ENCODE results near the gene PTBP1.
"Not testable (repeated sequence)": the region's sequence is repeated elsewhere in the genome, so short reads cannot be mapped to it uniquely, and the experiment has no call there.

PTBP1 gene

DNA sequence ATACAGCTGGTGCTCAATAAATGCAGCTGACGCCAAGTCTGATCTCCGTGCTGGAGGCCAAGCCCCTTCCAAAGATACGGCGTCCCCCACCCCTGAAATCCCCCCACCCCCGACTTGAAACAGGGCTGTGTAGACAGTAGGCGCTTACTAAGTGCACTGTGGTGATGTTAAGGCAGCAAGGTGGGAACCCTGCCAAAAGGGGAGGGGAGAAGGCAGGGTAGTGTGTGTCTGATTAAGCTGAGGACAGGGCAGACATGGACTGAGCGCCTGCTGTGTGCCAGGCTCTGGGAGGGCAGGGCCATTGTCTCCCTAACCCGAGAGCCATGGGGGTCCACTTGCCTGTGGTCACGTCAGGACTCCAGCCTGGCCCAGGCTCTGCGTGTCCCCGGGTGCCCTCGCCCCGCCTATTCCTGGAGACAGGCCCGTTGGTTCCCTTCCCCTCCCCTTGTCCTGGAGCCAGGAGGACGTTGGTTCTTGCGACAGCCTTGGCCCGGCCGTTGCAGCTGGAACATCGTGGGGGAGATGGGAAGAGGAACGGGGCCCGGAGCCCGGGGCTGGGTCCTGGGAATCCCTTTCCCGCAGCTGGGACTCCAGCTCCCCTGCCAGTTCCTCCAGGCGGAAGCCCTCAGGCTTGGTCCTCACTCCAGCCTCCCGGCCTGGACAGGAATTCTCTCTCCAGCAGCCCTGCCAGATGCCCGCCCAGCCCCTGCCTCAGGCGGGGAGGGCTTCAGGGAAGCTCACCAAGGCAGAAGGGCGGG lies 53.1 kb downstream of the PTBP1 start:
- no peak for DNase-seq (ENCODE audit: low read depth)
- TF ChIP-seq, protein P1, sequence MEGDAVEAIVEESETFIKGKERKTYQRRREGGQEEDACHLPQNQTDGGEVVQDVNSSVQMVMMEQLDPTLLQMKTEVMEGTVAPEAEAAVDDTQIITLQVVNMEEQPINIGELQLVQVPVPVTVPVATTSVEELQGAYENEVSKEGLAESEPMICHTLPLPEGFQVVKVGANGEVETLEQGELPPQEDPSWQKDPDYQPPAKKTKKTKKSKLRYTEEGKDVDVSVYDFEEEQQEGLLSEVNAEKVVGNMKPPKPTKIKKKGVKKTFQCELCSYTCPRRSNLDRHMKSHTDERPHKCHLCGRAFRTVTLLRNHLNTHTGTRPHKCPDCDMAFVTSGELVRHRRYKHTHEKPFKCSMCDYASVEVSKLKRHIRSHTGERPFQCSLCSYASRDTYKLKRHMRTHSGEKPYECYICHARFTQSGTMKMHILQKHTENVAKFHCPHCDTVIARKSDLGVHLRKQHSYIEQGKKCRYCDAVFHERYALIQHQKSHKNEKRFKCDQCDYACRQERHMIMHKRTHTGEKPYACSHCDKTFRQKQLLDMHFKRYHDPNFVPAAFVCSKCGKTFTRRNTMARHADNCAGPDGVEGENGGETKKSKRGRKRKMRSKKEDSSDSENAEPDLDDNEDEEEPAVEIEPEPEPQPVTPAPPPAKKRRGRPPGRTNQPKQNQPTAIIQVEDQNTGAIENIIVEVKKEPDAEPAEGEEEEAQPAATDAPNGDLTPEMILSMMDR (conservative IDR thresholded peaks at IDR 0.05; ENCODE audit: low read depth, low read length) = no peak
- H3K4me3 ChIP-seq (ENCODE audit: low read length) = no peak overlapping the region

DNA sequence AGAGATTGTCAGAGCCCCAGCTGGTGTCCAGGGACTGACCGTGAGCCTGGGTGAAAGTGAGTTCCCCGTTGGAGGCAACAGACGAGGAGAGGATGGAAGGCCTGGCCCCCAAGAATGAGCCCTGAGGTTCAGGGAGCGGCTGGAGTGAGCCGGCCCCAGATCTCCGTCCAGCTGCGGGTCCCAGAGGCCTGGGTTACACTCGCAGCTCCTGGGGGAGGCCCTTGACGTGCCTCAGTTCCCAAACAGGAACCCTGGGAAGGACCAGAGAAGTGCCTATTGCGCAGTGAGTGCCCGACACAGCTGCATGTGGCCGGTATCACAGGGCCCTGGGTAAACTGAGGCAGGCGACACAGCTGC lies 53.7 kb downstream of the PTBP1 start:
- H3K4me3 ChIP-seq (ENCODE audit: low read length) = no peak overlapping the region
- TF ChIP-seq, protein P1 (conservative IDR thresholded peaks at IDR 0.05; ENCODE audit: low read depth, low read length) = no peak
- DNase-seq (ENCODE audit: low read depth) = no peak

DNA sequence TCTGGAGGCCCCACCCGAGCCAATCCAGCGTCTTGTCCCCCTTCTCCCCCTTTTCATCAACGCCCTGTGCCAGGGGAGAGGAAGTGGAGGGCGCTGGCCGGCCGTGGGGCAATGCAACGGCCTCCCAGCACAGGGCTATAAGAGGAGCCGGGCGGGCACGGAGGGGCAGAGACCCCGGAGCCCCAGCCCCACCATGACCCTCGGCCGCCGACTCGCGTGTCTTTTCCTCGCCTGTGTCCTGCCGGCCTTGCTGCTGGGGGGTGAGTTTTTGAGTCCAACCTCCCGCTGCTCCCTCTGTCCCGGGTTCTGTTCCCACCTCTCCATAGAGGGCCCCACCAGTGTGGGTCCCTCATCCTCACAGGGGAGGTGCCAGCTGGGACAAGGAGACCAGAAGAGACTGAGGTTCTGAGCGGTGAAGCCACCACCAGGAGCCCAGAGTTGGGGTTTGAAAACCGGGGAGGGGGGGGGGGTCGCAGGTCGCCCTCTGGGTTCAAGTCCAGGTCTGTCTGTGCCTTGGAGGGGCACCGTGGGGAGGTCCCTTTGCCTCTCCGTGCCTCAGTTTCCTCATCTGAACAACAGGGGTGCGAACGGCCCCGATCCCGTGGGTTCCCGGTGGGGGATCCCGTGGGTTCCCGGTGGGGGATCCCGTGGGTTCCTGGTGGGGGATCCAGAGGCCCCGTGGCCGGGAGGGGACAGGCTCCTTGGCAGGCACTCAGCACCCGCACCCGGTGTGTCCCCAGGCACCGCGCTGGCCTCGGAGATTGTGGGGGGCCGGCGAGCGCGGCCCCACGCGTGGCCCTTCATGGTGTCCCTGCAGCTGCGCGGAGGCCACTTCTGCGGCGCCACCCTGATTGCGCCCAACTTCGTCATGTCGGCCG lies 55.1 kb downstream of the PTBP1 start, which contains the start of gene ELANE:
ELANE (plus strand) TSS at position 168 of the 878 bp plus-strand sequence; CDS start at position 194, 26 bp downstream.
- no peak within 1 kb of the TSS for H3K4me3 ChIP-seq (ENCODE audit: low read length)
- DNase-seq (ENCODE audit: low read depth) = no peak
- TF ChIP-seq, protein P1 (conservative IDR thresholded peaks at IDR 0.05; ENCODE audit: low read depth, low read length) = no peak

DNA sequence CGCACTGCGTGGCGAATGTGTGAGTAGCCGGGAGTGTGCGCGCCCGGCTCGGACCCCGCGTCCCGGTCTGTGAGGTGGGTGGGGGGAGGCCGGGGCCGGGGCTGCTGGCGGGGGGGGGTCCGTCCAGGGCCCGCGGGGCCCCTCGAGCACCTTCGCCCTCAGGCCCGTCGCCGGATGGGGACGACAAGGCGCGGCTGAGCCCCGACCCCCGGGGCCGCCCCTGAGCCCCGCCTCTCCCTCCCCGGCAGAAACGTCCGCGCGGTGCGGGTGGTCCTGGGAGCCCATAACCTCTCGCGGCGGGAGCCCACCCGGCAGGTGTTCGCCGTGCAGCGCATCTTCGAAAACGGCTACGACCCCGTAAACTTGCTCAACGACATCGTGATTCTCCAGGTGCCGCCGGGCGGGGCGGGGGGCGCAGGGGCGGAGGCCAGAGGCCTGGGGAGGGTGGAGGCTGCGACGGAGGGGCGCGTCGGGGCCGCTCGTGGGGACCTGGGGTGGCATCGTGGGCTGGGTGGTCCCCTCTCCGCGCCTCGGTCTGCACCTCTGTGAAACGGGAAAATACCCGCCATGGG lies 55.8 kb downstream of the PTBP1 start:
- H3K4me3 ChIP-seq (ENCODE audit: low read length) = no peak overlapping the region
- DNase-seq (ENCODE audit: low read depth) = no peak
- TF ChIP-seq, protein P1 (conservative IDR thresholded peaks at IDR 0.05; ENCODE audit: low read depth, low read length) = no peak

DNA sequence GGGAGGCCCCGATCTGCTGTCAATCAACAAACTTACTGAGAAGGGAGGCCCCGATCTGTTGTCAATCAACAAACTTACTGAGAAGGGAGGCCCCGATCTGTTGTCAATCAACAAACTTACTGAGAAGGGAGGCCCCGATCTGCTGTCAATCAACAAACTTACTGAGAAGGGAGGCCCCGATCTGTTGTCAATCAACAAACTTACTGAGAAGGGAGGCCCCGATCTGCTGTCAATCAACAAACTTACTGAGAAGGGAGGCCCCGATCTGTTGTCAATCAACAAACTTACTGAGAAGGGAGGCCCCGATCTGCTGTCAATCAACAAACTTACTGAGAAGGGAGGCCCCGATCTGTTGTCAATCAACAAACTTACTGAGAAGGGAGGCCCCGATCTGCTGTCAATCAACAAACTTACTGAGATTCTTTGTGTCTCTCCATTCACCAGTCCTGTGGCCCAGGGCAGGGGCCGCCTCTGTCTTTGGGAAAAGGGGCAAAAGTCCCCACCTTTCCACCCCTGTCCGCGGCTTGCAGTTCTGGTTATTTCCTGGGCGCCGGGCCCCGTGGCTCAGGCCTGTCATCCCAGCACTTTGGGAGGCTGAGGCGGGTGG lies 56.5 kb downstream of the PTBP1 start:
- DNase-seq (ENCODE audit: low read depth); H3K4me3 ChIP-seq (ENCODE audit: low read length): not testable (repeated sequence)

DNA sequence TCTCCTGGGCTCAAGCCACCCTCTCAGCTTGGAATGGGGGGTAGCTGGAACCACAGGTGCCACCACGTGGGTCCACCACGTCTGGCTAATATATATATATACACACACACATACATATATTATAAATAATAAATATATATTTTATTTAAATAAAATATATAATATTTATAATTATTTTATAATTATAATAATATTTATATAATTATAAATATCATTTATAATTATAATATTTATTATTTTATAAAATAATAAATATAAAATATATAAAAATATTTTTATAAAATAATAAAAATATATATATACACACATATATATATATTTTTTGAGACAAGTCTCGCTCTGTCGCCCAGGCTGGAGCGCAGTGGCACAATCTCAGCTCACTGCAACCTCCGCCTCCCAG lies 57.3 kb downstream of the PTBP1 start:
- no peak for DNase-seq (ENCODE audit: low read depth)
- no peak overlapping the region for H3K4me3 ChIP-seq (ENCODE audit: low read length)
- TF ChIP-seq, protein P1 (conservative IDR thresholded peaks at IDR 0.05; ENCODE audit: low read depth, low read length) = no peak

DNA sequence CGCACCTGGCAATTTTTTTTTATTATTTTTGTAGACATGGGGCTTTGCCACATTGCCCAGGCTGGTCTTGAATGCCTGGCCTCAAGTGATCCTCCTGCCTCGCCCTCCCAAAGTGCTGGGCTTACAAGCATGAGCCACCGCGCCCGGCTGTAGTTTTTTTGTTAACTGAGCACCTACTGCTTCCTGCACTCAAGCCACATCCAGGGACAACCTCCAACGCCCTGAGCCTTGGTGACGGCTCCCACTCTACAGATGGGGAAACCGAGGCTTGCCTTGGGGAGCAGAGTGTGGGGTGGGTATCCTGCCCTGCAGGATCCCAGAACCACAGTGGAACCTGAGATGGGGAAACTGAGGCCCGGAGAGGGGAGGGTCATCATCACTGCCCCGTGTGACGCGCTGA lies 57.9 kb downstream of the PTBP1 start:
- no peak overlapping the region for H3K4me3 ChIP-seq (ENCODE audit: low read length)
- TF ChIP-seq, protein P1 (conservative IDR thresholded peaks at IDR 0.05; ENCODE audit: low read depth, low read length) = no peak
- no peak for DNase-seq (ENCODE audit: low read depth)
